NCI-H510A (cell line): Measurements from ENCODE around the gene HOXB3.

Experiments
- DNase-seq: peaks from one replicate; lab custom pipeline; 2025; lab: John Stamatoyannopoulos, UW

HOXB3 gene

GRCh38 chr17:48500435-48501426 is 89.3 kb downstream of the HOXB3 start:
- DNase-seq: no peak

DNA sequence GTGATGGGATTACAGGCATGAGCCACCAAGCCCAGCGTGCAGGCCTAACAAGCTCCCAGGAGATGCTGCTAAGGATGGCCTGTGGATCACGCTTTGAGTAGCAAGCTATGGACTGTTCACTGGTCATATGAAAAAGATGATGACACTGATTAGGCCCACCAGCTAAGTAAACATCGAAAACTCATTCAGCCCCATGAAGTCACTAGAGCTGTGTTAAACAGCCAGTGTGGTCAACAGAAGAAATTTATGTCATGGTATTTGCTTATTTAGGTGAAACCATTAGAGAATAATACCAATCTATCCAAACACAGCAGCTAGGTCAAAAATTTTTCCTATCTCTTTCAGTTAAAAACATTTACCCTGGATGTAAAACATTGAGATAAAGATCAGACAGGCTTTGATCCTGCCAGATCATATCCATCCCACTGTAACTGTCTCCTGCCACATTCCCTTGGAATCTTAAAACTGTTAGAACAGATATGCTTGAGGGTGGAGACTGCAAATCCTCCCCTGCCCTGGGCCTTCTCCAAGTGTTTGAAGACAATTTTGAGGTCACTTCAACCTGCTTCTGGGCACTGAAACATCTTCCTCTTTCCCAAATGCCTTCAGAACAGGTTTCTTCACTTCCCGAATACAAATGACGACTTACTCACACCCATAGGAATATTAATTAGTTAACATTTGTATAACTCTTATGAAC is 90.2 kb downstream of the HOXB3 start:
- no peak for DNase-seq

- no peak for DNase-seq
Measured at GRCh38 chr17:48499248-48499647, 90.8 kb downstream of the HOXB3 start.
